Memory B cell (primary cell): Measurements from ENCODE around the gene CNDP2.
A peak's percentile ranks its signal among the peaks of the same experiment; 100 is the strongest.
"Not testable (repeated sequence)": the region's sequence is repeated elsewhere in the genome, so short reads cannot be mapped to it uniquely, and the experiment has no call there.

Source experiments
- ATAC-seq: fragments of 150-1000 bp; cut with Tn5 transposase; 2 replicates; pipeline ENCODE4 v1.10.0; 2021; ENCODE audit warnings: low read depth, mild to moderate bottlenecking, moderate library complexity
- DNase-seq, 2 donors: peaks; one replicate each; pipeline ENCODE4 v3.0.0; 2022; ENCODE audit warnings: low spot score in 2 of 2
- H3K27ac Mint-ChIP-seq: one replicate; pipeline ENCODE4 v1.8.0; 2022; ENCODE audit warnings: mild to moderate bottlenecking, moderate library complexity, mixed read lengths
- H3K27me3 Mint-ChIP-seq: one replicate; pipeline ENCODE4 v1.8.0; 2022; ENCODE audit warnings: mixed read lengths
- H3K36me3 Mint-ChIP-seq: one replicate; pipeline ENCODE4 v1.8.0; 2022; ENCODE audit warnings: mild to moderate bottlenecking, mixed read lengths
- H3K4me1 Mint-ChIP-seq: one replicate; pipeline ENCODE4 v1.8.0; 2022; ENCODE audit warnings: mixed read lengths
- H3K4me3 Mint-ChIP-seq: one replicate; pipeline ENCODE4 v1.8.0; 2022; ENCODE audit warnings: mild to moderate bottlenecking, moderate library complexity, mixed read lengths
- H3K9me3 Mint-ChIP-seq: one replicate; pipeline ENCODE4 v1.8.0; 2022; ENCODE audit warnings: mixed read lengths

The CNDP2 gene

GRCh38 chr18:74558096-74558495 is 61.9 kb downstream of the CNDP2 start:
- ATAC-seq (no peak), DNase-seq (no peak)
- no peaks in the 10 kb centered on the region for H3K4me1 Mint-ChIP-seq
- H3K27ac Mint-ChIP-seq, result no peak overlapping the region
- no peaks in the 10 kb centered on the region for H3K9me3 Mint-ChIP-seq
- no peak overlapping the region for H3K4me3 Mint-ChIP-seq
- H3K36me3 Mint-ChIP-seq, result no peaks in the 10 kb centered on the region
- H3K27me3 Mint-ChIP-seq, result peaks cover 12% of the 10 kb centered on the region

- DNase-seq (no peak), ATAC-seq (no peak)
- H3K36me3 Mint-ChIP-seq, result peaks cover 4% of the 10 kb centered on the region
- no peak overlapping the region for H3K27ac Mint-ChIP-seq
- no peaks in the 10 kb centered on the region for H3K4me1 Mint-ChIP-seq
- peaks cover 2% of the 10 kb centered on the region for H3K9me3 Mint-ChIP-seq
- no peak overlapping the region for H3K4me3 Mint-ChIP-seq
- peaks cover 9% of the 10 kb centered on the region for H3K27me3 Mint-ChIP-seq
Measured at GRCh38 chr18:74562131-74562730, 66.1 kb downstream of the CNDP2 start.

- peaks cover 3% of the 10 kb centered on the region for H3K9me3 Mint-ChIP-seq
- DNase-seq (no peak), ATAC-seq (no peak)
- no peaks in the 10 kb centered on the region for H3K4me1 Mint-ChIP-seq
- peaks cover 4% of the 10 kb centered on the region for H3K36me3 Mint-ChIP-seq
- H3K27ac Mint-ChIP-seq, result no peak overlapping the region
- peaks cover 4% of the 10 kb centered on the region for H3K27me3 Mint-ChIP-seq
- H3K4me3 Mint-ChIP-seq, result no peak overlapping the region
Measured at GRCh38 chr18:74562775-74563174, 66.6 kb downstream of the CNDP2 start.

GRCh38 chr18:74563999-74564398 is 67.8 kb downstream of the CNDP2 start:
- H3K36me3 Mint-ChIP-seq, result peaks cover 4% of the 10 kb centered on the region
- no peak overlapping the region for H3K27ac Mint-ChIP-seq
- no peak overlapping the region for H3K4me3 Mint-ChIP-seq
- H3K4me1 Mint-ChIP-seq, result peaks cover 3% of the 10 kb centered on the region
- H3K27me3 Mint-ChIP-seq, result peaks cover 11% of the 10 kb centered on the region
- H3K9me3 Mint-ChIP-seq, result peaks cover 5% of the 10 kb centered on the region
- DNase-seq, result no peak
- ATAC-seq, result no peak

GRCh38 chr18:74565164-74565563 is 69.0 kb downstream of the CNDP2 start:
- not testable (repeated sequence) for DNase-seq, H3K36me3 Mint-ChIP-seq, H3K4me1 Mint-ChIP-seq, H3K4me3 Mint-ChIP-seq, H3K9me3 Mint-ChIP-seq, ATAC-seq, H3K27ac Mint-ChIP-seq
- H3K27me3 Mint-ChIP-seq, result peaks cover 16% of the 10 kb centered on the region

GRCh38 chr18:74565993-74566392 is 69.8 kb downstream of the CNDP2 start:
- not testable (repeated sequence) for ATAC-seq, H3K9me3 Mint-ChIP-seq, H3K4me3 Mint-ChIP-seq, DNase-seq, H3K27ac Mint-ChIP-seq, H3K4me1 Mint-ChIP-seq, H3K36me3 Mint-ChIP-seq
- H3K27me3 Mint-ChIP-seq, result peaks cover 17% of the 10 kb centered on the region

GRCh38 chr18:74567822-74568221 is 71.7 kb downstream of the CNDP2 start:
- H3K36me3 Mint-ChIP-seq, result peaks cover 4% of the 10 kb centered on the region

GRCh38 chr18:74569401-74569800 is 73.2 kb downstream of the CNDP2 start:
- ATAC-seq (no peak), DNase-seq (no peak)
- H3K27ac Mint-ChIP-seq, result no peak overlapping the region
- H3K4me3 Mint-ChIP-seq, result no peak overlapping the region
- H3K9me3 Mint-ChIP-seq, result peaks cover 10% of the 10 kb centered on the region
- H3K4me1 Mint-ChIP-seq, result peaks cover 6% of the 10 kb centered on the region
- peaks cover 21% of the 10 kb centered on the region for H3K27me3 Mint-ChIP-seq
- peaks cover 6% of the 10 kb centered on the region for H3K36me3 Mint-ChIP-seq

More at GRCh38 chr18:74567822-74568221, 71.7 kb downstream of the CNDP2 start:
- peaks cover 3% of the 10 kb centered on the region for H3K4me1 Mint-ChIP-seq
- peaks cover 7% of the 10 kb centered on the region for H3K9me3 Mint-ChIP-seq
- DNase-seq, result no peak
- peak; percentile 42 for ATAC-seq
- H3K27me3 Mint-ChIP-seq, result peaks cover 17% of the 10 kb centered on the region
- H3K4me3 Mint-ChIP-seq, result no peak overlapping the region
- no peak overlapping the region for H3K27ac Mint-ChIP-seq

- H3K4me1 Mint-ChIP-seq, result peaks cover 6% of the 10 kb centered on the region
- no peak overlapping the region for H3K4me3 Mint-ChIP-seq
- ATAC-seq (no peak), DNase-seq (no peak)
- H3K9me3 Mint-ChIP-seq, result peaks cover 10% of the 10 kb centered on the region
- peaks cover 6% of the 10 kb centered on the region for H3K36me3 Mint-ChIP-seq
- peaks cover 23% of the 10 kb centered on the region for H3K27me3 Mint-ChIP-seq
- no peak overlapping the region for H3K27ac Mint-ChIP-seq
Measured at GRCh38 chr18:74570266-74570665, 74.1 kb downstream of the CNDP2 start.

GRCh38 chr18:74571895-74572680 is 75.9 kb downstream of the CNDP2 start:
- no peak for ATAC-seq
- no peak overlapping the region for H3K27ac Mint-ChIP-seq
- peaks cover 6% of the 10 kb centered on the region for H3K4me1 Mint-ChIP-seq
- H3K27me3 Mint-ChIP-seq, result peaks cover 23% of the 10 kb centered on the region
- H3K36me3 Mint-ChIP-seq, result peaks cover 4% of the 10 kb centered on the region
- DNase-seq, result no peak
- no peak overlapping the region for H3K4me3 Mint-ChIP-seq
- H3K9me3 Mint-ChIP-seq, result peaks cover 9% of the 10 kb centered on the region

- Mint-ChIP-seq H3K27ac (no peak overlapping the region), H3K4me3 (no peak overlapping the region), H3K36me3 (peaks cover 2% of the 10 kb centered on the region)
Measured at GRCh38 chr18:74573053-74573452, 76.9 kb downstream of the CNDP2 start.

More at GRCh38 chr18:74573053-74573452, 76.9 kb downstream of the CNDP2 start:
- H3K9me3 Mint-ChIP-seq, result peaks cover 6% of the 10 kb centered on the region
- ATAC-seq, result no peak
- DNase-seq, result no peak
- peaks cover 5% of the 10 kb centered on the region for H3K4me1 Mint-ChIP-seq
- peaks cover 23% of the 10 kb centered on the region for H3K27me3 Mint-ChIP-seq
